ENCODE data around the gene CCT3. TPM values are rescaled to one million over a fixed set of nuclear protein-coding genes. Genes with fewer than 3 reads are reported as not detected.
A peak's percentile ranks its signal among the peaks of the same experiment; 100 is the strongest.

Gene CCT3
- total RNA-seq, 4 donors from 2014 or later, result 149 to 258 (median 226) TPM

DNA sequence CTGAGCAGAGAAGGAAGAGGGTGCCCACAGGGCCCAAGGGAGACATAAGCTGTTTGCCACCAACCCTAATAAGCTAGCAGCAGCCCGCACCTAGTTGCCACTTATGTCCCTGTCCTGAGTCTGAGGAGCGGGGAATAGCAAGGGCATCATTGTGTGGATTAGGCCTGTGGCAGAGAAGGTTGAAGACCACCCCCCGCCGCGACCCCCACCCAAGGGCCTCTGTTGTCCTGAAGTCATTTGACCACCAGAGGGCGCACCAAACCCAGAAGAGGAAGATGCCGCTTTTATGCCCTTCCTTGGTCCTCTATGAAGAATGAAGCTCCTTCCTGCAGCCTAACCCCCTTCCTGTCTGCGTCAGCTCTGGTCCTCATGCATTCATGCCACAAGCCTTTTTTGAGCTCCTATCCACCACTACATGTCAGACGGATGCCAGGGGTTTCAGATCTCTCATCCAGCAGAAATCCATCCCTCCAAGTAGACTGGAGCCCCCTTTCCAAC lies 47.5 kb upstream of the CCT3 start:
- no peak overlapping the region for H3K4me3 ChIP-seq
- no peak overlapping the region for H3K27ac ChIP-seq
- 8 to 18% methylated on average over 4 to 8 of the region's 9 CpGs for WGBS, 2 donors
- intact Hi-C loops (cut with DNase I), result loop anchor here (2.0 to 10.0 kb wide), 2 partner anchors 61 to 229 kb away; partner anchors contain the start of gene HAPLN2
- peaks cover 0 to 10% (median 6%) of the 10 kb centered on the region in 3 donors for H3K4me1 ChIP-seq
- TF ChIP-seq POLR2A (IDR thresholded peaks at IDR 0.05), result no peak
- TF ChIP-seq, protein P1, sequence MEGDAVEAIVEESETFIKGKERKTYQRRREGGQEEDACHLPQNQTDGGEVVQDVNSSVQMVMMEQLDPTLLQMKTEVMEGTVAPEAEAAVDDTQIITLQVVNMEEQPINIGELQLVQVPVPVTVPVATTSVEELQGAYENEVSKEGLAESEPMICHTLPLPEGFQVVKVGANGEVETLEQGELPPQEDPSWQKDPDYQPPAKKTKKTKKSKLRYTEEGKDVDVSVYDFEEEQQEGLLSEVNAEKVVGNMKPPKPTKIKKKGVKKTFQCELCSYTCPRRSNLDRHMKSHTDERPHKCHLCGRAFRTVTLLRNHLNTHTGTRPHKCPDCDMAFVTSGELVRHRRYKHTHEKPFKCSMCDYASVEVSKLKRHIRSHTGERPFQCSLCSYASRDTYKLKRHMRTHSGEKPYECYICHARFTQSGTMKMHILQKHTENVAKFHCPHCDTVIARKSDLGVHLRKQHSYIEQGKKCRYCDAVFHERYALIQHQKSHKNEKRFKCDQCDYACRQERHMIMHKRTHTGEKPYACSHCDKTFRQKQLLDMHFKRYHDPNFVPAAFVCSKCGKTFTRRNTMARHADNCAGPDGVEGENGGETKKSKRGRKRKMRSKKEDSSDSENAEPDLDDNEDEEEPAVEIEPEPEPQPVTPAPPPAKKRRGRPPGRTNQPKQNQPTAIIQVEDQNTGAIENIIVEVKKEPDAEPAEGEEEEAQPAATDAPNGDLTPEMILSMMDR (IDR thresholded peaks at IDR 0.05), result peak; percentile 88 to 96 (median 94)
- peaks cover 0 to 49% (median 4%) of the 10 kb centered on the region in 4 donors for H3K27me3 ChIP-seq
- no peaks in the 10 kb centered on the region for H3K36me3 ChIP-seq
- no peaks in the 10 kb centered on the region for H3K9me3 ChIP-seq
- no peak for DNase-seq

DNA sequence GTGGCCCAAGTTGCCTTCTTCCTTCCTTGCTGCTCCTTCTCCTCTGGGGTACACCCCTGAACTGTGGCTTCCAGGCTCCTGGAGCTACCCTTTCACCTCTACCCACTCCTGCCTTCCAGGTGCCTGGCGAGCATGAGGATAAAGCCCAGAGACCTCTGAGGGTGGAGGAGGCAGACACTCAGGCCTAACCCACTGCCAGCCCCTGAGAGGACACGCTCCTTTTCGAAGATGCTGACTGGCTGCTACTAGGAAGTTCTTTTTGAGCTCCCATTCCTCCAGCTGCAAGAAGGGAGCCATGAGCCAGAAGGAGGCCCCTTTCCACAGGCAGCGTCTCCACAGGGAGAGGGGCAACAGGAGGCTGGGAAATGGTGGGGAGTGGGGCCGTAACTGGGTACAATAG lies 46.6 kb upstream of the CCT3 start:
- intact Hi-C loops (cut with DNase I), result loop anchor here (2.0 to 10.0 kb wide), 2 partner anchors 62 to 230 kb away; partner anchors contain the start of gene HAPLN2
- no peak for DNase-seq
- Histone ChIP-seq H3K4me3 (no peak overlapping the region), H3K9me3 (no peaks in the 10 kb centered on the region), H3K27me3 (peaks cover 0 to 40% (median 4%) of the 10 kb centered on the region in 4 donors), H3K27ac (no peak overlapping the region), H3K4me1 (peaks cover 0 to 10% (median 6%) of the 10 kb centered on the region in 3 donors), H3K36me3 (no peaks in the 10 kb centered on the region)
- TF ChIP-seq, protein P1 (IDR thresholded peaks at IDR 0.05), result no peak
- TF ChIP-seq POLR2A (IDR thresholded peaks at IDR 0.05), result no peak
- 96% methylated on average over 4 of the region's 5 CpGs; no CpG with 5 or more reads in 1 of the 2 donors for WGBS, 2 donors

DNA sequence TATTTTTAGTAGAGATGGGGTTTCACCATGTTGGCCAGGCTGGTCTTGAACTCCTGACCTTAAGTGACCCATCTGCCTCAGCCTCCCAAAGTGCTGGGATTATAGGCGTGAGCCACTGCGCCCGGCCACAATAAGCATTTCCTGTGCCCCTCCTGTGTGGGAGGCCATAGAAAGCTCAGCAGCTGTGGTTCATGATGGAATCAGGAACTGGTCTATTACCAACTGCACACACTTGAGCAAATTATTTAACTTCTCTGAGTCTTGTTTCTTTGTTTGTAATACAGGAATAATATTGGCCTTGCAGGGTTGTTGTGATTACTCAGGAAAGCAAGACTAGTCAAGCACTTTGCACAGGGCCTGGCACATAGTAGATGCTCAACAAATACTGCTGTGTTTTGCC lies 45.9 kb upstream of the CCT3 start:
- DNase-seq, result no peak
- Histone ChIP-seq H3K4me3 (no peak overlapping the region), H3K27me3 (peaks cover 0 to 33% (median 3%) of the 10 kb centered on the region in 4 donors), H3K9me3 (no peaks in the 10 kb centered on the region), H3K27ac (no peak overlapping the region), H3K4me1 (peaks cover 0 to 10% (median 6%) of the 10 kb centered on the region in 3 donors), H3K36me3 (no peaks in the 10 kb centered on the region)
- WGBS, 2 donors, result 71 to 74% methylated on average over 3 of the region's 3 CpGs
- TF ChIP-seq POLR2A (IDR thresholded peaks at IDR 0.05), result no peak
- TF ChIP-seq, protein P1 (IDR thresholded peaks at IDR 0.05), result no peak
- intact Hi-C loops (cut with DNase I), result loop anchor here (2.0 to 10.0 kb wide), 2 partner anchors 63 to 231 kb away; partner anchors contain the start of gene HAPLN2

DNA sequence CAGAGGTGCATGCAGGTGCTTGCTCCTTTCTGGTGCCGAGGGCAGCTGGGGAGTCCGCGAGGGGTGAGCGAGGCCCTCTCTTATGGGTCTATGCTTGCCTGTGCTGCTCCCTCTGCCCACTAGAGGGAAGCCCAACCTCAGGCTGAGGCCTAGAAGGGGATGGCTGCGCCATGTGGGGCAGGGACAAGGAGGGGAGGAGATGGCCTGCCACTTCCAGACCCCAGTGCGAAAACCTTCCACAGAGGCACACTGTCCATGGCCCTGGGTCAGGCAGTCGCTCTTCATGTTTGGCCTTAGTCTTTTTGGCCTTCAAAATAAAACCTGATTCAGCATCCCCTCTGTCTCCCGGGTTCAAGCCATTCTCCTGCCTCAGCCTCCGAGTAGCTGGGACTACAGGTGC lies 44.9 kb upstream of the CCT3 start:
- H3K27me3 ChIP-seq, result peaks cover 0 to 23% (median 1%) of the 10 kb centered on the region in 4 donors
- TF ChIP-seq POLR2A (IDR thresholded peaks at IDR 0.05), result no peak
- TF ChIP-seq, protein P1 (IDR thresholded peaks at IDR 0.05), result peak; percentile 57 to 78 (median 70)
- intact Hi-C loops (cut with DNase I), result loop anchor here (10.0 kb wide), 1 partner anchor 232 kb away; the partner anchor contains the start of gene HAPLN2
- H3K36me3 ChIP-seq, result no peaks in the 10 kb centered on the region
- peaks cover 0 to 1% (median 0%) of the 10 kb centered on the region in 3 donors for H3K4me1 ChIP-seq
- no peaks in the 10 kb centered on the region for H3K9me3 ChIP-seq
- DNase-seq, result no peak
- WGBS, 2 donors, result 29 to 47% methylated on average over 6 to 9 of the region's 9 CpGs
- H3K4me3 ChIP-seq, result no peak overlapping the region
- H3K27ac ChIP-seq, result no peak overlapping the region

DNA sequence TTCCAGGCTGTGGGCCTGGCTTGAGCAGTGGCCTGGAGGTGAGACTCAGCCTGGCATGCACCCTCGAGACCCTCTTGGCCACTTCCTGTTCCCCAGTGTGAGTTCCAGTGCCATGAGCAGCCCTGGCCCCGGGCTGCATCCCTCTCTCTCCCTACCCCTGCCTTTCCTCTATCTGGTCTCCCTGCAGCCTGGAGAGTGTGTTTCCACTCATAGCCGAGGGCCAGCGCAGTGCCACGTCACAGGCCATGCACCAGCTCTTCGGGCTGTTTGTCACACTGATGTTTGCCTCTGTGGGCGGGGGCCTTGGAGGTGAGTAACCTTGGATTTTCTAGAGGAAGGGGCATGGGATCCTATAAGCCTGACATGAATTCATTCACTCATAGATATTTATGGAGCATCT lies 44.5 kb upstream of the CCT3 start:
- Histone ChIP-seq H3K4me3 (no peak overlapping the region), H3K27ac (no peak overlapping the region), H3K27me3 (peaks cover 0 to 19% (median 0%) of the 10 kb centered on the region in 4 donors), H3K9me3 (no peaks in the 10 kb centered on the region), H3K4me1 (no peaks in the 10 kb centered on the region), H3K36me3 (no peaks in the 10 kb centered on the region)
- no peak for DNase-seq
- TF ChIP-seq POLR2A (IDR thresholded peaks at IDR 0.05), result no peak
- TF ChIP-seq, protein P1 (IDR thresholded peaks at IDR 0.05), result no peak
- intact Hi-C loops (cut with DNase I), result loop anchor here (10.0 kb wide), 1 partner anchor 232 kb away; the partner anchor contains the start of gene HAPLN2
- WGBS, 2 donors, result 46 to 54% methylated on average over 4 to 6 of the region's 7 CpGs

All from esophagus squamous epithelium (tissue), 5 donors.